Measurements from ENCODE around the gene SLIT1.

Gene SLIT1

GRCh38 chr10:97138846-97139245 is 46.9 kb downstream of the SLIT1 start:
- DNase-seq (ENCODE audit: low spot score) = no peak

GRCh38 chr10:97138174-97138573 is 47.6 kb downstream of the SLIT1 start:
- no peak for DNase-seq (ENCODE audit: low spot score)

- DNase-seq (ENCODE audit: low spot score) = no peak
These were observed 49.0 kb downstream of the SLIT1 start for GRCh38 chr10:97136756-97137155.

- DNase-seq (ENCODE audit: low spot score) = no peak
These were observed 50.3 kb downstream of the SLIT1 start for GRCh38 chr10:97135464-97135863.

- no peak for DNase-seq (ENCODE audit: low spot score)
These were observed 50.8 kb downstream of the SLIT1 start for GRCh38 chr10:97134983-97135382.

GRCh38 chr10:97134110-97134509 is 51.6 kb downstream of the SLIT1 start:
- DNase-seq (ENCODE audit: low spot score) = no peak

- DNase-seq (ENCODE audit: low spot score) = no peak
These were observed 53.5 kb downstream of the SLIT1 start for GRCh38 chr10:97132273-97132672.

GRCh38 chr10:97131666-97132065 is 54.1 kb downstream of the SLIT1 start:
- no peak for DNase-seq (ENCODE audit: low spot score)

- no peak for DNase-seq (ENCODE audit: low spot score)
These were observed 54.6 kb downstream of the SLIT1 start for GRCh38 chr10:97131181-97131628.

GRCh38 chr10:97129666-97130065 is 56.1 kb downstream of the SLIT1 start:
- DNase-seq (ENCODE audit: low spot score) = no peak

- no peak for DNase-seq (ENCODE audit: low spot score)
These were observed 57.1 kb downstream of the SLIT1 start for GRCh38 chr10:97128516-97129154.

- no peak for DNase-seq (ENCODE audit: low spot score)
These were observed 57.7 kb downstream of the SLIT1 start for GRCh38 chr10:97128039-97128492.

GRCh38 chr10:97127509-97127908 is 58.2 kb downstream of the SLIT1 start:
- DNase-seq (ENCODE audit: low spot score) = no peak

- no peak for DNase-seq (ENCODE audit: low spot score)
These were observed 61.5 kb downstream of the SLIT1 start for GRCh38 chr10:97124211-97124610.

GRCh38 chr10:97123765-97124164 is 62.0 kb downstream of the SLIT1 start:
- no peak for DNase-seq (ENCODE audit: low spot score)

- no peak for DNase-seq (ENCODE audit: low spot score)
These were observed 64.7 kb downstream of the SLIT1 start for GRCh38 chr10:97121041-97121440.

- DNase-seq (ENCODE audit: low spot score) = no peak
These were observed 65.4 kb downstream of the SLIT1 start for GRCh38 chr10:97120370-97120769.

- DNase-seq (ENCODE audit: low spot score) = no peak
These were observed 66.6 kb downstream of the SLIT1 start for GRCh38 chr10:97119058-97119745.

GRCh38 chr10:97117372-97117771 is 68.4 kb downstream of the SLIT1 start:
- no peak for DNase-seq (ENCODE audit: low spot score)

GRCh38 chr10:97116462-97117162 is 69.1 kb downstream of the SLIT1 start:
- no peak for DNase-seq (ENCODE audit: low spot score)

- DNase-seq (ENCODE audit: low spot score) = no peak
These were observed 69.9 kb downstream of the SLIT1 start for GRCh38 chr10:97115846-97116245.

GRCh38 chr10:97111615-97112014 is 74.1 kb downstream of the SLIT1 start:
- no peak for DNase-seq (ENCODE audit: low spot score)

- no peak for DNase-seq (ENCODE audit: low spot score)
These were observed 76.2 kb downstream of the SLIT1 start for GRCh38 chr10:97109547-97109946.
